ENCODE results near the gene FAM110D.

FAM110D gene

DNA sequence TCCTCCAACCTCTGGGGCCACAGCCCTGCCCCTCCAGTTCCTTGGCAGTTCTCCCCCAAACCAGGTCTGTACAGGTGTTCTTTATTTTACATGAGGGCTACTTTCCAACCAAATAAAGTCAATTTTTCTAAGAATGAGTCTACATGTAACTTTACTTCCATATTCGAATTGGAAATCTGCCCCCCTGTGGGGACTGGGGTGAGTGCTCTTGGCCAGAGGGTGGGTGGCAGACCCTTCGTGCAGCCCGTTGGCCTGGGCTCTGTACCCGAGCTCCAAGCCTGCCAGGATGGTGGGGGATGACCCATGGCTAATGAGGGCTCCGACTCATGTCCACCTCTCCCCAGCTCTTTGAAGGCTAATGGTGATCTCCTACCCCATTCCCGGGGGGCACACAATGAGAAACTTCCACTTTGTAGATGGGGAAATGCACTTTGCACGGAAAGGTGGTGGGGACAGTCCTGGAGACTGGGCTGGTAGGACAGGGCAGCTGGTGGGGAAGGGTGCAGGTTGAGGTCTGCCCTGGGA lies 30.9 kb downstream of the FAM110D start:
- H3K27ac ChIP-seq (ENCODE audit: insufficient read depth, low read depth, low read length, poor library complexity, severe bottlenecking): no peak overlapping the region
- 88 to 93% methylated on average over 7 of the region's 7 CpGs for WGBS, 2 experiments
- H3K9me3 ChIP-seq (ENCODE audit: control insufficient read depth, low read length): no peaks in the 10 kb centered on the region
- peaks cover 15% of the 10 kb centered on the region for H3K4me1 ChIP-seq (ENCODE audit: control insufficient read depth, insufficient read depth, low read length)
- no peak overlapping the region for H3K4me3 ChIP-seq (ENCODE audit: insufficient read depth, low read depth, low read length)
- no peaks in the 10 kb centered on the region for H3K27me3 ChIP-seq (ENCODE audit: control insufficient read depth, insufficient read depth, low read length, poor library complexity, severe bottlenecking)
- no peaks in the 10 kb centered on the region for H3K36me3 ChIP-seq (ENCODE audit: control insufficient read depth, insufficient read depth, low read length)

DNA sequence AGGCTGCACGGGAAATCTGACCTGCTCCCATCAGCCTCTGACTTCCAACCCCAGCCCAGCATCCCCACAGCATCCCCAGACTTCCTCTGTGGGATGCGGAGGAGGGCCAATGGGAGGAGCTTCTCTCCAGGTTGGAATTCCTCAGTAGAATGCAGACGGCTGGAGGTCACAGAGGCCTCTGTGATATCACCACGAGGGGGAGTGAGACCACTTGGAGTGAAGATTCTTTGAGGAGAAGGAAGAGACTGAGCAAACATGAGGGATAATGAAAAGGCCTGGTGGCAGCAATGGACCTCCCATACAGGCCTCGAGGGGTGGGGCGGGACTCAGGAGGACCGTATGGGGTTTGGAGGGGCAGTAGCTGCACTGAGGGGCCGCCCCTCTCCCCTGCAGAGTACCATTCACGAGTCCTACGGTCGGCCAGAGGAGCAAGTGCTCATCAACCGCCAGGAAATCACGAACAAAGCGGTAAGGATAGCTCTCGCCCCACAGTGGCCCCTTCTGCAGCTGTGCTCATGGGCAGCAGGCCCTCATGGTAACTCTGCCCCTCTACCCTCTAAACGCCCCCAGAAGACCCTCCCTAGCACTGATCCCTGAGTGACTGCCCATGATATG lies 31.6 kb downstream of the FAM110D start, which contains the start of gene CATSPER4:
Gene CATSPER4, plus strand, starts transcription at position 230 of the 615 bp plus-strand sequence. Its CDS starts 26 bp downstream, at position 256.
- Histone ChIP-seq H3K27ac (ENCODE audit: insufficient read depth, low read depth, low read length, poor library complexity, severe bottlenecking) (peak within 1 kb of the TSS; percentile 16), H3K27me3 (ENCODE audit: control insufficient read depth, insufficient read depth, low read length, poor library complexity, severe bottlenecking) (no peaks in the 10 kb centered on the region), H3K4me3 (ENCODE audit: insufficient read depth, low read depth, low read length) (no peak within 1 kb of the TSS), H3K4me1 (ENCODE audit: control insufficient read depth, insufficient read depth, low read length) (peaks cover 15% of the 10 kb centered on the region), H3K36me3 (ENCODE audit: control insufficient read depth, insufficient read depth, low read length) (no peaks in the 10 kb centered on the region), H3K9me3 (ENCODE audit: control insufficient read depth, low read length) (no peaks in the 10 kb centered on the region)
- WGBS, 2 experiments: 19% methylated on average over 16 of the region's 16 CpGs

DNA sequence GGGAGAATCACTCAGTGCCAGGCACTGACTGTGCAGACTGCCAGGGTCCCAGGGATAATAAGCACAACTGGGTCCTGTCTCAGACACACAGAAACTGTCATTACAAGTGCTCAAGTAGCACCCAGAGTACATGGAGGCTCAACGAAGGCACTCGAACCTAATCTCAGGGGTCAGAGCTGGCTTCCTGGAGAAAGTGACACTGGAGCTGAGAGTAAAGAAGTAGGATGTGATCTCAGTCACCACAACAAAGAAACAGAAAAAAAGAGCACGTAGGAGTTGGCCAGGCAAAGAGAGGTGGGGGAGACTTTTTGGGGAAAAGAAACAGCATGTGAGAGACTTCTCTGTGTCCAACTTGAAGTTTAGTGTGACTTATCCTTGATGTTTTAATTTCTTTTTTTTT lies 32.9 kb downstream of the FAM110D start:
- no peaks in the 10 kb centered on the region for H3K27me3 ChIP-seq (ENCODE audit: control insufficient read depth, insufficient read depth, low read length, poor library complexity, severe bottlenecking)
- H3K9me3 ChIP-seq (ENCODE audit: control insufficient read depth, low read length): no peaks in the 10 kb centered on the region
- WGBS, 2 experiments: 88 to 92% methylated on average over 3 of the region's 3 CpGs
- H3K4me3 ChIP-seq (ENCODE audit: insufficient read depth, low read depth, low read length): no peak overlapping the region
- H3K27ac ChIP-seq (ENCODE audit: insufficient read depth, low read depth, low read length, poor library complexity, severe bottlenecking): no peak overlapping the region
- H3K4me1 ChIP-seq (ENCODE audit: control insufficient read depth, insufficient read depth, low read length): peaks cover 15% of the 10 kb centered on the region
- no peaks in the 10 kb centered on the region for H3K36me3 ChIP-seq (ENCODE audit: control insufficient read depth, insufficient read depth, low read length)

DNA sequence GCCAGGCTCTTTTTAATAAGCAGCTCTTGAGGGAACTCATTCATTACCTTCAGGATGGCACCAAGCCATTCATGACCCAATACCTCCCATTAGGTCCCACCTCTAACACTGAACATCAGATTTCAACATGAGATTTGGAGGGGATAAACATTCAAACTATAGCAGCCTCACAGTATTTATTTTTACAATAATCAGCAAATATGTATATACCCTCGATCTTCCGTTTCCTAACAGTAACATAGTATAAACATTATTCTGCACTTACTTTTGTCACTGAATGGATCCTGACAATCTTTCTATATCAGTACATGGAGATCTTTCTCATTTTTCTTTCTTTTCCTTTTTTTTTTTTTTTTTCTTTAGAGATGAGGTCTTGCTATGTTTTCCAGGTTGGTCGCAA lies 36.9 kb downstream of the FAM110D start:
- H3K9me3 ChIP-seq (ENCODE audit: control insufficient read depth, low read length): no peaks in the 10 kb centered on the region
- H3K27ac ChIP-seq (ENCODE audit: insufficient read depth, low read depth, low read length, poor library complexity, severe bottlenecking): no peak overlapping the region
- no peaks in the 10 kb centered on the region for H3K36me3 ChIP-seq (ENCODE audit: control insufficient read depth, insufficient read depth, low read length)
- WGBS, 2 experiments: 90 to 99% methylated on average over 3 of the region's 3 CpGs
- peaks cover 4% of the 10 kb centered on the region for H3K4me1 ChIP-seq (ENCODE audit: control insufficient read depth, insufficient read depth, low read length)
- no peaks in the 10 kb centered on the region for H3K27me3 ChIP-seq (ENCODE audit: control insufficient read depth, insufficient read depth, low read length, poor library complexity, severe bottlenecking)
- H3K4me3 ChIP-seq (ENCODE audit: insufficient read depth, low read depth, low read length): no peak overlapping the region

DNA sequence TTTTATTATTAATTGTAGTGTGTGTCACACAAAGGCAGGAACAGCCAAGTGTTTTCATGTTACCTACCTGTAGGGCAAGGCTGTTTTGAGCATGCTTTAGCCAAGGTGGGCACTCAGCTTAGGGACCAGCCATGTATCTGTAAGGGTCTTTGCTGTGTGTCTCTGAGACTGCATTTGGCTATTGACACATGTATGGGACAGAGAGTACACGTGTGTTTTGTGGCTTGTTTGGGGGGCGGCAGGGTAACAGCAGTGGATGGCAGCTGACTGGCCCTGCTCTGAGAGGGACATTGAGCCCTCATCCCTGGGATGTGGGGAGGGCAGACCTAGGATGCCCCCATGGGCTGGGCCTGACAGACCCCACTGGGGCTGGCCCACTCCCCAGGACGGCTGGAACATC lies 38.4 kb downstream of the FAM110D start:
- H3K36me3 ChIP-seq (ENCODE audit: control insufficient read depth, insufficient read depth, low read length): no peaks in the 10 kb centered on the region
- no peaks in the 10 kb centered on the region for H3K4me1 ChIP-seq (ENCODE audit: control insufficient read depth, insufficient read depth, low read length)
- H3K9me3 ChIP-seq (ENCODE audit: control insufficient read depth, low read length): no peaks in the 10 kb centered on the region
- no peak overlapping the region for H3K27ac ChIP-seq (ENCODE audit: insufficient read depth, low read depth, low read length, poor library complexity, severe bottlenecking)
- H3K27me3 ChIP-seq (ENCODE audit: control insufficient read depth, insufficient read depth, low read length, poor library complexity, severe bottlenecking): no peaks in the 10 kb centered on the region
- WGBS, 2 experiments: 96% methylated on average over 3 of the region's 3 CpGs
- no peak overlapping the region for H3K4me3 ChIP-seq (ENCODE audit: insufficient read depth, low read depth, low read length)

DNA sequence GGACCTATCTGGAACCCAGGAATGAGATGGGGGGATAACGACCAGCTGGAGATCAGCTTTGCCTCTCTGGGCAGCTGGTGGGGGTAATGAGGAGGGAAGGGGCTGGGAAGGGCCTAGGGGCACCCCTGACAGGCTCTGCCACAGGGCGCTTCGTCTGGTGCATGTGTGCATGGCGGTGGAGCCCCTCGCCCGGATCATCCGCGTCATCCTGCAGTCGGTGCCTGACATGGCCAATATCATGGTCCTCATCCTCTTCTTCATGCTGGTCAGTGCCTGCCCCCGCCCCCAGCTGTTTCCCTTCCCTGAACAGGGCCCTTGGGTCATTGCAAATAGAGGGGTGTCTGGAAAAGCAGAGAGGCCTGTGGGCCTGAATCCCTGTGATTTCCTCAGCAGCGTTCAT lies 38.9 kb downstream of the FAM110D start:
- Histone ChIP-seq H3K27ac (ENCODE audit: insufficient read depth, low read depth, low read length, poor library complexity, severe bottlenecking) (no peak overlapping the region), H3K27me3 (ENCODE audit: control insufficient read depth, insufficient read depth, low read length, poor library complexity, severe bottlenecking) (no peaks in the 10 kb centered on the region)
- whole genome bisulfite sequencing, 2 experiments: 86 to 88% methylated on average over 11 of the region's 11 CpGs

DNA sequence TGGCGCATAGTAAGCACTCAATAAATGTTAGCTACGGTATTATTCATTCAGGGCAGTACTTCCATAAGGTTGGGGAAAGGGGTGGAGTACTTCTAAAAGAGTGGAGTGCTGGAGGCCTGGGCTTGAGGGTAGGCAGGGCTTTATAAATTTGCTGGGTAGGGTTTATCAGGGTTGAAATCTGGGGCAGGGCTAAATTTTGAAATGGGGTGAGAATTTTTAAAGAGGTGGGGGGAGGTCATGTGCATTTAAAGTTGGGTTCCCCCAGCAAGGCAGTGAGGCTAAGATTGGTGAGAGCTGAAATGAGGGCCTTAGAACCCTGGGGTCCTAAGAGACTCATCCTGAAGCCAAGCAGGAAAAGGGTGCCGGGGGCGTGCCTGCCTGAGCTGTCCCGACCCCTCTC lies 41.5 kb downstream of the FAM110D start:
- Histone ChIP-seq H3K36me3 (ENCODE audit: control insufficient read depth, insufficient read depth, low read length) (no peaks in the 10 kb centered on the region), H3K9me3 (ENCODE audit: control insufficient read depth, low read length) (no peaks in the 10 kb centered on the region), H3K27ac (ENCODE audit: insufficient read depth, low read depth, low read length, poor library complexity, severe bottlenecking) (no peak overlapping the region), H3K27me3 (ENCODE audit: control insufficient read depth, insufficient read depth, low read length, poor library complexity, severe bottlenecking) (no peaks in the 10 kb centered on the region), H3K4me3 (ENCODE audit: insufficient read depth, low read depth, low read length) (no peak overlapping the region), H3K4me1 (ENCODE audit: control insufficient read depth, insufficient read depth, low read length) (peaks cover 6% of the 10 kb centered on the region)
- 88 to 90% methylated on average over 5 of the region's 5 CpGs for WGBS, 2 experiments

More for the DNA sequence above, 38.9 kb downstream of the FAM110D start:
- Histone ChIP-seq H3K9me3 (ENCODE audit: control insufficient read depth, low read length) (no peaks in the 10 kb centered on the region), H3K4me1 (ENCODE audit: control insufficient read depth, insufficient read depth, low read length) (no peaks in the 10 kb centered on the region), H3K36me3 (ENCODE audit: control insufficient read depth, insufficient read depth, low read length) (no peaks in the 10 kb centered on the region), H3K4me3 (ENCODE audit: insufficient read depth, low read depth, low read length) (no peak overlapping the region)

DNA sequence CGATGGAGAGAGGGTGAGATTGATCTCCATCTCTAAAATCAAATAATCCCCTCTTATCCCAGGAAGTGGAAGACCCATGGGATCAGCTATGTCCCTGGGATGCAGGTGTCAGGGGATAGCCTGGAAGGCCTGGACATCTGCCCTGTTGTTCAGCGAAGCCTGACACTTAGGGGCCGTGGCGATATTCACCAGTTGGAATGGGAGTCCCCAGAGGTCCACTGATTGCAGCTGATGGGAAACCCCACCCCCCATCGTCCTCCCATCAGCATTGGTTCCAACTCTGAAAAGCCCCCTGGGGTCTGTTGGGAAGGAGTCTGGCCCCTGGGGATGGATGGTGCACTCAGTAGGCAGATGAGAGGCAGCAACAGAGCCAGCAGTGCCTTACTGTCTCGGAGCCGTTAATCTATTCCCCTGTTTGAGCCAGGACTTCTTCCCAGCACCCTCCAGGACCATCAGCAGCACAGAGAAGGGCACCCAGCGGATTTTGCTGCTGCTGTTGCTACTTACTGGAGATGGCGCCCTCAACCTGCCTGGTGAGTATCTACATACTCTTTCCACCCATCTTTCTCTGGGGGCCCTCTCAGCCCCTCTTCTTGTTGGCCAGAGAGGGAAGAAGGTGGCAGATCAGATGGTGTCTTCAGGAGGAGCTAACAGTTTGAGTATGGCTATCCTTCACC lies 44.9 kb downstream of the FAM110D start:
- peaks cover 6% of the 10 kb centered on the region for H3K4me1 ChIP-seq (ENCODE audit: control insufficient read depth, insufficient read depth, low read length)
- no peaks in the 10 kb centered on the region for H3K27me3 ChIP-seq (ENCODE audit: control insufficient read depth, insufficient read depth, low read length, poor library complexity, severe bottlenecking)
- H3K9me3 ChIP-seq (ENCODE audit: control insufficient read depth, low read length): no peaks in the 10 kb centered on the region
- H3K4me3 ChIP-seq (ENCODE audit: insufficient read depth, low read depth, low read length): no peak overlapping the region
- WGBS, 2 experiments: 79% methylated on average over 9 of the region's 9 CpGs
- H3K27ac ChIP-seq (ENCODE audit: insufficient read depth, low read depth, low read length, poor library complexity, severe bottlenecking): no peak overlapping the region
- no peaks in the 10 kb centered on the region for H3K36me3 ChIP-seq (ENCODE audit: control insufficient read depth, insufficient read depth, low read length)

DNA sequence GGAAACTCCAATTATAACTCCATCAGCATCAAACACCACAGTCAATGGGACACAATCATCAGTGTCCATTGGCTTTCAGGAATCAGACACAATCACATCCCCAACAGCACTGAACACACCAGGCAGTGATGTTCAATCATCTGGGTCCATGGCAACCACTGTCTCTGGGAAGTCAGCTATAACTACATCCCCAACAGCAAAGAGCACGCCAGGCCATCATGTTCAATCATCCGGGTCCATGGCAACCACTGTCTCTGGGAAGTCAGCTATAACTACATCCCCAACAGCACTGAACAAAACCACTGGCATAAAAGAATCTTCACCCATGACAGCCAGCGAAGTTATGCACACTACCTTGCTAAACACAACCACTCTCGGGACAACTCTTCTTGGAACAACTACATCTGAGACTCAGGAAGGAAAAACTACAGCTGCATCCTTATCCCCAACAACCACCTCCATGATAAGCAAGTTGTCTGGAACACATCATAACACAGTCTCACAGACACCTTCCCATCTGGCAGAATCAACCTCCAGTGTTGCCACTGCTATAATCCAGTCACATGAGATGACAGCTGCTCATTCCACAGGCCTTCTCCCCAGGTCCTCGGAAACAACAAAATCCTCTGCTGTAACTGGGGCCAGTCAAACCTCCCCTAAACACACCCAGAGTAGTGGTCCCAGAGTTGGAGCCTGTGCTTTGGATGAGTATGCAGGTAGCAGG lies 51.4 kb downstream of the FAM110D start:
- Histone ChIP-seq H3K27me3 (ENCODE audit: control insufficient read depth, insufficient read depth, low read length, poor library complexity, severe bottlenecking) (no peaks in the 10 kb centered on the region), H3K9me3 (ENCODE audit: control insufficient read depth, low read length) (no peaks in the 10 kb centered on the region), H3K4me1 (ENCODE audit: control insufficient read depth, insufficient read depth, low read length) (no peaks in the 10 kb centered on the region), H3K36me3 (ENCODE audit: control insufficient read depth, insufficient read depth, low read length) (no peaks in the 10 kb centered on the region), H3K4me3 (ENCODE audit: insufficient read depth, low read depth, low read length) (no peak overlapping the region), H3K27ac (ENCODE audit: insufficient read depth, low read depth, low read length, poor library complexity, severe bottlenecking) (no peak overlapping the region)
- 86 to 89% methylated on average over 5 of the region's 5 CpGs for WGBS, 2 experiments

DNA sequence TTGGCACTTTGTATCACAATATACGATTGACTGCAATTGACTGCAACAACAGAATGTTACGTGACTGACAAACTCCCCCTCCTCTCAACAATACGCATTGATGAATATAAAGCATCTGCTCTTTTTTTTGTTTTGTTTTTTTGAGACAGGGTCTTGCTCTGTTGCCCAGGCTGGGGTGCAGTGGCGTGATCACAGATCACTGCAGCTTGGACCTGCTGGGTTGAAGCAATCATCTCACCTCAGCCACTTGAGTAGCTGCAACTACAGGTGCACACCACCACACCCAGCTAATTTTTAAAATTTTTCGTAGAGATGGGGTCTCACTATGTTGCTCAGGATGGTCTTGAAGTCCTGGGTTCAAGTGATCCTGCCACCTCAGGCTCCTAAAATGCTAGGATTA lies 53.8 kb downstream of the FAM110D start:
- Histone ChIP-seq H3K9me3 (ENCODE audit: control insufficient read depth, low read length) (no peaks in the 10 kb centered on the region), H3K36me3 (ENCODE audit: control insufficient read depth, insufficient read depth, low read length) (no peaks in the 10 kb centered on the region), H3K27ac (ENCODE audit: insufficient read depth, low read depth, low read length, poor library complexity, severe bottlenecking) (no peak overlapping the region), H3K4me1 (ENCODE audit: control insufficient read depth, insufficient read depth, low read length) (no peaks in the 10 kb centered on the region), H3K27me3 (ENCODE audit: control insufficient read depth, insufficient read depth, low read length, poor library complexity, severe bottlenecking) (no peaks in the 10 kb centered on the region), H3K4me3 (ENCODE audit: insufficient read depth, low read depth, low read length) (no peak overlapping the region)
- WGBS, 2 experiments: 87 to 94% methylated on average over 5 of the region's 5 CpGs
